ENCODE results near the gene ATP5PO.

DNA sequence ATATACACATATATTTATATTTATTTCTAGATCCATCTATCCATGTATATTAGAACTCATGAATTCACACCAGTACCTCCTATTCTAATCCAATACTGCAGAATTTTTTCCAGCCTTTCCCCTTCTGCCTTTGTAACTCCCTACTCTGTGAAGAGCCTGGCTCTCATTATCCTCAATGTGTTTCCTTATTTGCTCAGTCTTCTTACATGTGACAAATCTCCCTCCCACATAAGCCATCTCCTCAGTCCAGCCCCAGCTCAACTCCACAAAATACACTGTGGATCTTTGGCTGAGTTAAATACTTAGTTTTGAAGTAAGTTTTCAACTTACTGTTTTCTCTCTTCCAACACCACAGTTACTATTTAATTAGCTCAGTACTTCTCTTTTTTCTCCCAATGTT, 45.7 kb downstream of the ATP5PO start:
- TF ChIP-seq POLR2A (IDR thresholded peaks at IDR 0.05; ENCODE audit: insufficient read depth in 1 of 2, low read depth in 2 of 2, low read length in 2 of 2) (no peak), DMAP1 (CRISPR knock-in tag; IDR thresholded peaks at IDR 0.05) (no peak), RAD21 (CRISPR knock-in tag; IDR thresholded peaks at IDR 0.05) (no peak), CREB1 (IDR thresholded peaks at IDR 0.05) (no peak), CREB1 (CRISPR knock-in tag; IDR thresholded peaks at IDR 0.05) (no peak), GTF2F1 (IDR thresholded peaks at IDR 0.05; ENCODE audit: low read length) (no peak)
